ENCODE data around the gene TLCD4.

DNA sequence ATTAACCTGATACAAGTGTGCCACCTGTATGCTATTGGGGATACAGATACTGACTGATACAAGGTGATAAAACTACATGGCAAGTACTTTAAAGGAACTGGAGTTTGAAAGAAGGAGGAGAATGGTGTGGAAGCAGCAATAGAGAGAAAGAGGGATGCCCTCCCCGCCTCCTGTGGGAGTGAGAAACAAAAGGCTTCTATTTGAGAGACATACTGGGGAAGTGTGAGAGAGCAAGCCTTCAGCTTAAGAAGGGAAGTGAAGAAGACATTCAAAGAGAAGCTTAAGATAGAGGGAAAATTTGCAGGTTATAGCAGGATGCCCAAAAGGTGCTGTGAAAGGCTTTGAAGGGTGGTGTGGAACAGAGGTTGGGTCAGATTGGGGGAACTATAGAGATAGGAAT is 36.7 kb upstream of the TLCD4 start:
- TF ChIP-seq, protein P1, sequence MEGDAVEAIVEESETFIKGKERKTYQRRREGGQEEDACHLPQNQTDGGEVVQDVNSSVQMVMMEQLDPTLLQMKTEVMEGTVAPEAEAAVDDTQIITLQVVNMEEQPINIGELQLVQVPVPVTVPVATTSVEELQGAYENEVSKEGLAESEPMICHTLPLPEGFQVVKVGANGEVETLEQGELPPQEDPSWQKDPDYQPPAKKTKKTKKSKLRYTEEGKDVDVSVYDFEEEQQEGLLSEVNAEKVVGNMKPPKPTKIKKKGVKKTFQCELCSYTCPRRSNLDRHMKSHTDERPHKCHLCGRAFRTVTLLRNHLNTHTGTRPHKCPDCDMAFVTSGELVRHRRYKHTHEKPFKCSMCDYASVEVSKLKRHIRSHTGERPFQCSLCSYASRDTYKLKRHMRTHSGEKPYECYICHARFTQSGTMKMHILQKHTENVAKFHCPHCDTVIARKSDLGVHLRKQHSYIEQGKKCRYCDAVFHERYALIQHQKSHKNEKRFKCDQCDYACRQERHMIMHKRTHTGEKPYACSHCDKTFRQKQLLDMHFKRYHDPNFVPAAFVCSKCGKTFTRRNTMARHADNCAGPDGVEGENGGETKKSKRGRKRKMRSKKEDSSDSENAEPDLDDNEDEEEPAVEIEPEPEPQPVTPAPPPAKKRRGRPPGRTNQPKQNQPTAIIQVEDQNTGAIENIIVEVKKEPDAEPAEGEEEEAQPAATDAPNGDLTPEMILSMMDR (IDR thresholded peaks at IDR 0.05; ENCODE audit: low read depth, low read length) = no peak
- no peak for TF ChIP-seq MAX (IDR thresholded peaks at IDR 0.05; ENCODE audit: low read depth, low read length)

Measured in NB4 (cell line).